GM21526 (cell line): ENCODE results near the gene CDC7.

Experiments used
- ATAC-seq: cut with Tn5 transposase; IDR thresholded peaks from one replicate; pipeline ENCODE4 v1.9.1; 2021; ENCODE audit warnings: moderate library complexity; ENCODE audit not compliant: unreplicated experiment, low FRiP score

CDC7 gene

DNA sequence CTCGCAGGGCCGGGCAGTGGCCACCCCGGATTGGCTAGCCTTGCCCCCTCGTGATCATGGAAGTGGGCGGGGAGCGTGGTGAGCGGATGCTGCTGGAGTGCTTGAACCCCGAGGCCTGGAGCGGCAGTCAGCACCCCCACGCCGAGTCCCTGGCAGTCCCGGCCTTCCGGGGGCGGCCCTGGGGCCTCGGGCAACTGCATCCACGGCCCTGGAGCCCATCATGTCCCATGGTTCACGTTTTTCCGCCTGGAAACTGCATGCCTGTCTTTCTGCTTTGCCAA, 45.6 kb downstream of the CDC7 start:
- ATAC-seq = no peak

- ATAC-seq = no peak
These were observed 46.2 kb downstream of the CDC7 start for GRCh38 chr1:91546876-91547275.

- ATAC-seq = no peak
These were observed 47.9 kb downstream of the CDC7 start for GRCh38 chr1:91548376-91549040.

DNA sequence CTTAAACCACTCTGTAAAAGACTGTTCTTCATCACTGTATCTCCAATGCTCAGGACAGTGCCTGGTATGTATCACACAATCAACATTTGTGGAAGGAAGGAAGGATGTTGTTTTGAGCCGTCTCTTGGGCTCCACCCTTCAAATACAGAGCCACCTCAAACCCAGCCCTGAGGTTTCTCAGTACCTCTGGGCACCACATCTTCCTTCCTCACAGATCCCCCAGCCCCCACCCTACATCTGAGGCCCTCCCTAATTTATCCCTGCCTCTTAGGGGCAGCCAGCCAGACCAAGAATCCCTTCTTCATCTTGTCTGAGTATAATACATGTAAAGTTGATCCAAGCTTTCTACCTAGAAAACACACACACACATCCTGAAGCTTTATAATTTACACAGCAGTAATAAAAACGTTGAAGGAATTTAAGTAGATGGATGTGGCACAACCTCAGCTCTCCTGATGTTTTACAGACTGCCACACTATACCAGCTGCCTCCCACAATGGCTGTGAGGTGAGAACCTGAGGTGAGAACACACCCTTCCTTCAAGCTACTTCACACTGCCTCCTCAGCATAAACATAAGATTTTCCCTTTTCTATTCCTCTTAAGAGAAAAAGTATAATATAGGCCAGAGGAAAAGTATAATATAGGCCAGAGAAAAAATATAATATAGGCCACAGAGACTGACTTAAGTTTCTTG, 48.5 kb downstream of the CDC7 start:
- no peak for ATAC-seq

DNA sequence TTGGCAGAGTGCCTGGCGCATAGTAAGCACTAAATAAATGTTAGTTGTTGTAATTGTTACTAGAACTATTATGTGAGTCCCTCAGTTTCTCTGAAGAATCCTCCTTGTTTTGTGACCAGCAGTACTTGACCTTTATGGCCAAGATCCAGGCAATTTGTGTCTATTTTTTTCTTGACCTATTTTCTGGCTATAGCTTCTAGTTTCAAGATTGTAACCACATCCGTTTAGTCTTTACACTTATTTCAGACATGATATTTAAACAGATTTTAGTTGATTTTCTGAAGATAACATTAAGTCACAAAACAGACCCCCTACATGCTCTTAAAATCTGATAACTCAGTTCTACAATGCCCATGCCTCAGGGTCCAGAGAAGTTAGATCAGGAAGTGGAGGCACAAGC, 50.3 kb downstream of the CDC7 start:
- ATAC-seq = no peak

DNA sequence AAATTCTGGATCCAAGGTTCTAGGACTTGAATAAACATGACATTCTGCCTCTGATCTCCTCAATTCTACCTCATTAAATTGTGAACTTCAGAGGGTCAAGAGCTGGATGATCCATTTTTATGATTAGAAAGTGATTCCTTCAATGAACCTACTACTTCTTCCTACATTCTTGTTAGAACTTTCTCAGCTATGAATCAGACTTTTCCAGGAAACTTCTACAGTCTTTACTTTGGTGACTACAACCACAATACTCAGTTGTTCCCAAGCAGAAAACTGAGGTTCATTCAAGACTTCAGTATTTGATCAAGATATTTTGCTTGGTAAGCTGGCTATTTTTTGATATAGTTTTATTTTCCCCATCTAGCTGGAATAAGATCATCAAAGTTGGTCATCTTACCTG, 51.4 kb downstream of the CDC7 start:
- ATAC-seq = no peak

GRCh38 chr1:91552596-91552995, 51.9 kb downstream of the CDC7 start:
- ATAC-seq = no peak

DNA sequence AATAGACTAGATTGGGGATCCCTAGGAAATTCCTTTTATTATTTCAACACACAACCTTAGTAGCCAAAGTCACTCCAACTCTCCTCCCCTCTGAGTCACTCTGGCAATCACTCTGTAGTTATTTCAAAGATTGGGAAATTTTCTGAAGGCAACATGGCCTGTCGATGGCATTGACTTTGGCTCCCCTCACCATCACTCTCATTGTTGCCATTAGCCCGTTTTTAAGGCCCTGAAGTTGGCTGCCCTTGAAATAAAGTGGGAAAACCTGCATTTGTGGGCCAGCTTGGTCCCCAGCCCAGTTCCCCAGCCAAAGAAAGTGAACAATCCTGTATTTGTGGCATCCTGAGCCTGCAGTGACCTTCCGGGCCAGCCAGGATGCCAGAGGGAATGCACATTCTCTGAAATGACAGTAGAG, 52.5 kb downstream of the CDC7 start:
- ATAC-seq = no peak

- no peak for ATAC-seq
These were observed 54.6 kb downstream of the CDC7 start for GRCh38 chr1:91555074-91555730.

DNA sequence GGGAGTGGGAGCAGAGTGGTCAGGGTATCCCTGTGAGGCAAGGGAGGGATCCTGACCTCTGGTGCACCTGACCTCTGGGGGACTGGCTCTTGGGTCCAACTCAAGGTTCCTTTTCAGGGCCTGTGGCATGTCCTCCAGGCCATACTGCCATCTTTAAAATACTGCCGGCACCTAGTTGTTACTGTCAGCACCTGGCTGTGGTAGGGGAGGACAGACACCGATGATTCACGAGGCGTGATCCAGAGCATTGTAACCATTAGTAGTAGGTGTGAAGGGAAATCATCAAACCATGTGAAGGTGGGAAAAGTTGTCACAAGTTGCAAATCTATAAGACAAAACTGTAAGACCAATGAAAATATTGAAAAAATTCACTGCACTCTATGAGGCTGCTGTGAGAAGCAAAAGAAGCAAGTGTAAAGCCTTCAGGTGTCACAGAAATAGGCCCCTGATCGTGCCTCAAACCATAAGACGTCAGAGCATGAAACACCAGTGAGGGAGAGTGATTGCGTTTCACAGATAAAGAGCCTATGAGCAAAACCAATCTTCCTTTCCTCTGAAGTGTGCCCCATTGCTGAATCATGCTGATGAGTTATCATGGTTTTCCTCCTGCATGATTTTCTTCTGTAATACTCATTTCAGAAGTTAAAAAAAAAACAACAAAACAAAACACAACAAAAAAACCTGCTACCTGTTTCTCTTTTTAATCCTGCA, 55.3 kb downstream of the CDC7 start:
- ATAC-seq = no peak

DNA sequence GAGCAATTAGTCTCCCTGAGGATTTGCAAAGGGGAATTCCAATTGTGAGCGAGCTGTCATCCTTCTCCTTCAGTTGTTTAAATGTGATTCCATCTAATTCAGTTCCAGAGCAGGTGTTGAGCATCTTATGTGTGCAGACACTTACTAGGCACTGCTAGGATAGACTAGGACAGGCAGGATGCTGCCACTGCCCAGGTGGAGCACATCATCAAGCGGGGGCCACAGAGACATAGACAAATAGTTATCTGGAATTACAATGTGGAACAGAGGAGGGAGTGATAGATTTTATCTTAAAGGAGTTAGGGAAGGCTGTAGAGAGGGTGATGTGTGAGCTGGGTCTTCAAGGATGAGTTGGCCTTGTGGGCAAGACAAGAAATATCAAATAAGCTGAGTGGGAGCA, 55.9 kb downstream of the CDC7 start:
- ATAC-seq = no peak

DNA sequence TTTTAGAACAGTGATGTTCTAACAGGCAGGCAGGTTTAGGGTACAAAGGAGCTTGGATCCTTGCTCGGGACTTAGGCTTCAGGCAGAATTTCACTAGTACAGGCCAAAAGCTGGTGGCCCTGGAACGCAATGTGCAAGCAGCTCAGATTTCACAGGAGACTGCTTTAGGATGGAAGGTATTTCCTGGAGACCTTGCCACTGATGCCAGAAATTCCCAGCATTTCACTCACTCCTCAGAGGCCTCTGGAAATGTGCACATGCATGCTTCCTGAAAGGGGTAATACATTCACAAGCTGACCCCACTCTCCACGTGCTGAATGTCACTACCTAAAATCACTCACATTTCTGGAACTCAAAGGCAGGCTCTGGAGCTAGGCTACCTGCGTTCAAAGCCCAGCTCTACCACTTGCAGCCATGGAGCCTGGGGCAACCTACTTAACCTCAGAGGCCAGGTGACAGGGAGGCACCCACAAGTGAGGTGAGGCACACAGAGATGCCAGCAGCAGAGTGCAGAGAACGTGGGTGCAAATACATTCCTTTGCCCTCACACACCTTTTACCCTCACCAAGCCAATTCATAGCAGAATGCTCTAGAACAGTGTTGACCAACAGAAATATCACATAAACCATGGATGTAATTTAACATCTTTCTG, 56.5 kb downstream of the CDC7 start:
- no peak for ATAC-seq

DNA sequence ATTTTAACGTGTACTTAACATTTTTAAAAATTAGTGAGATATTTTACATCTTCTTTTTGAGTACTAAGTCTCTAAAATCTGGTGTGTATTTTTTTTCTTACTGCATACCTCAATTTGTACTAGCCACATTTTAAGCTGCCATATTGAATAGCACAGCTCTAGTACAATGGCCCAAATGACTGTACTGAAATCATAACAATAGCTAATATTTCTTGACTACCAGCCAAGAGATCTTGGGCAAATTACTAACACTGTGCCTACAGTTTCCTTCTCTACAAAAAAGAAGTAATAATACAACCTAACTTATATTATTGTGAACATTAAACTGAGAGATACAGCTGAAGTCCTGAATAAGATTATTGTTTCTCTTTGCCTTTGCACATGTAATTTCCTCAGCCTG, 57.2 kb downstream of the CDC7 start:
- ATAC-seq = no peak

- ATAC-seq = no peak
These were observed 58.5 kb downstream of the CDC7 start for GRCh38 chr1:91559046-91559750.

GRCh38 chr1:91559838-91560565, 59.4 kb downstream of the CDC7 start:
- ATAC-seq = no peak

DNA sequence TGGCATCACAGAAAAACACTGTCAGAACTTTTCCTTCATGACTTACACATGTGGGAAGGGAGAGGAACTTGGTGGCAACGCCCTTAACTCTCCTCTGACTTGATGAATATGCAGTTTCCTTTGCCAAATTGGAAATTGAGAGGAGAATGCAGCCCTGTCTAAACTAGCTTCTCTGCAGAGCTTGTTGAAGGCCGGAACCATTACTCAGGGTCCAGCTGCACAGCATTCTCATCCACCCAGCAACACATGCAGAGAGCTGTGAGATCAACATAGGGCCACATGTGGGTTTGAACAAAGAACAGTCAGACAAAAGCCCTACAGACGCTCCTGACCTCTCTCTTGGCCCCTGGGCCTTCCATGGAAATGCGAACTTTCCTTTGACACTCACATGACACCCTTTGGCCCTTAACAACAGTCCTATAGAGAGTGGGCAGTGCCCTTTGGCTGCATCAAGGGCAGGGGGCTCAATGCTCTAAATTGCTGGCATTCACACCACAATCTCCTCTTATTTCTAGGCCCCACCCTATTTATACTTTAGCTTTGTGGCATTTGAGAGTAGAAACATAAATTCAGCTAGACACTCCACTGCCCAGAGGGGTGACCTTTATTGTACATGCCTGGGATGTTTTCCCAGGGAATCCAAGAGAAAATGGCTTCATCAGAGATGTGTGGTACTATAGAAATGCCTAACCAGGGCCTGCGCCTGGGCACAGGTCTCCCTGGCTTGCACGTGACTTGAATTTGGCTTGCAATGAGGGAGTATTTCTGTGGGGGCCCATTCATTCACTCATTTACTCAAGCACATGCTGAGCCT, 64.4 kb downstream of the CDC7 start:
- no peak for ATAC-seq

- no peak for ATAC-seq
These were observed 66.9 kb downstream of the CDC7 start for GRCh38 chr1:91567583-91567982.

DNA sequence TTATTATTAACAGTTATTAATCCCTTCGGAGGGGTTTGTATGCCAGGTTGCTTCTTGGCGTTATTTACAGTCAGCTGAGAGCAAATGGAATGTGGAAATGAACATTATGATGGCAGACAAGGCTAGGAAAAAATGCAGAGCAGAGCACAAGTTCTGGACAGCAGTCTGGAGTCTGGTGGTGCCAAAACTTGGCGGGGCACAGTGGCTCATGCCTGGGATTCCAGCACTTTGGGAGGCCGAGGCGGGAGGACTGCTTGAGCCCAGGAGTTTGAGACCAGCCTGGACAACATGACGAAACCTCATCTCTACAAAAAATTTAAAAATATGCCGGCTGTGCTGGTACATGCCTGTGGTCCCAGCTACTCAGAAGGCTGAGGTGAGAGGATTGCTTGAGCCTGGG, 67.6 kb downstream of the CDC7 start:
- no peak for ATAC-seq
